Stimulated activated CD4-positive, alpha-beta T cell treated with anti-CD3 and anti-CD28 coated beads, Interleukin-2, amount 100 ng/mL, for 24 hours (primary cell): ENCODE results near the gene ABCF3.
"Not testable (repeated sequence)": the region's sequence is repeated elsewhere in the genome, so short reads cannot be mapped to it uniquely, and the experiment has no call there.

Experiments used
- DNase-seq, 2 donors: peaks; one replicate each; pipeline ENCODE4 v3.0.0-alpha.2; 2020

The ABCF3 gene, protein sequence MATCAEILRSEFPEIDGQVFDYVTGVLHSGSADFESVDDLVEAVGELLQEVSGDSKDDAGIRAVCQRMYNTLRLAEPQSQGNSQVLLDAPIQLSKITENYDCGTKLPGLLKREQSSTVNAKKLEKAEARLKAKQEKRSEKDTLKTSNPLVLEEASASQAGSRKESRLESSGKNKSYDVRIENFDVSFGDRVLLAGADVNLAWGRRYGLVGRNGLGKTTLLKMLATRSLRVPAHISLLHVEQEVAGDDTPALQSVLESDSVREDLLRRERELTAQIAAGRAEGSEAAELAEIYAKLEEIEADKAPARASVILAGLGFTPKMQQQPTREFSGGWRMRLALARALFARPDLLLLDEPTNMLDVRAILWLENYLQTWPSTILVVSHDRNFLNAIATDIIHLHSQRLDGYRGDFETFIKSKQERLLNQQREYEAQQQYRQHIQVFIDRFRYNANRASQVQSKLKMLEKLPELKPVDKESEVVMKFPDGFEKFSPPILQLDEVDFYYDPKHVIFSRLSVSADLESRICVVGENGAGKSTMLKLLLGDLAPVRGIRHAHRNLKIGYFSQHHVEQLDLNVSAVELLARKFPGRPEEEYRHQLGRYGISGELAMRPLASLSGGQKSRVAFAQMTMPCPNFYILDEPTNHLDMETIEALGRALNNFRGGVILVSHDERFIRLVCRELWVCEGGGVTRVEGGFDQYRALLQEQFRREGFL

DNA sequence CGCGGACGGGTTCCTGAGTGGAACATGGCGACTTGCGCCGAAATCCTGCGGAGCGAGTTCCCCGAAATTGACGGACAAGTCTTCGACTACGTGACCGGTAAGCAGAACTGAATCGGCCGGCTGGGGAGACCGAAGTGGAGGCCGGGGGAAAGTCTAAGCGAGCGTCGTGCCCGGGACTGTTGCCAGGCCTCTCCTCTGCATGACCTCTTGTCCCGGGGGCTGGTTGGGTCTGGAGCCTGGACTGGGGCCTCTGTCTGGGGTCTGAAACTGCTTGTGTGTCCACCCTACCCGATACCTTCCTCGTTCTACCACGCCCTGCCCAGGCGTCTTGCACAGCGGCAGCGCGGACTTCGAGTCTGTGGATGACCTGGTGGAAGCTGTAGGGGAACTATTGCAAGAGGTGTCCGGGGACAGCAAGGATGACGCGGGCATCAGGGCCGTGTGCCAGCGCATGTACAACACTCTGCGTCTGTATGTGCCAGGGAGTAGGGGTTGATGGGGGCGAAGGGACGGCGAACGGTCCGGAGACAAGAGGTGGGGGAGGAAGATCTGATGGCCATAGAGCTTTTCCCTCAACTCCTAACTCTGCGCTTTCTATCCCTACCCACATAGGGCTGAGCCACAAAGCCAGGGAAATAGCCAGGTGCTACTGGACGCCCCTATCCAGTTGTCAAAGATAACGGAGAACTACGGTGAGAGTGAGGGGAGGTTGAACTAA is at the start of gene ABCF3:
Gene ABCF3, plus strand, starts transcription at position 16 of the 718 bp plus-strand sequence. Its CDS starts 9 bp downstream, at position 25.
- no peak for DNase-seq

DNA sequence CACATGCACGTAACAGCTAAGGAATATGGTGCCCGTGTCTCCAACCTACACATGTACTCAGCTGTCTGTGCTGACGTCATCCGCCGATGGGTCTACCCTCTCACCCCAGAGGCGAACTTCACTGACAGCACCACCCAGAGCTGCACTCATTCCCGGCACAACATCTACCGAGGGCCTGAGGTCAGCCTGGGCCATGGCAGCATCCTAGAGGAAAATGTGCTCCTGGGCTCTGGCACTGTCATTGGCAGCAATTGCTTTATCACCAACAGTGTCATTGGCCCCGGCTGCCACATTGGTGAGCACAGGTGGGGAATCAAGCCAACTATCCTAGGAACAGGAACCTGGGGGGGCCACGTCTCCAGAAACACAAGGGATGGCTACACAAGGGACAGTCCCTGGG is 45.6 kb upstream of the ABCF3 start:
- DNase-seq: no peak

DNA sequence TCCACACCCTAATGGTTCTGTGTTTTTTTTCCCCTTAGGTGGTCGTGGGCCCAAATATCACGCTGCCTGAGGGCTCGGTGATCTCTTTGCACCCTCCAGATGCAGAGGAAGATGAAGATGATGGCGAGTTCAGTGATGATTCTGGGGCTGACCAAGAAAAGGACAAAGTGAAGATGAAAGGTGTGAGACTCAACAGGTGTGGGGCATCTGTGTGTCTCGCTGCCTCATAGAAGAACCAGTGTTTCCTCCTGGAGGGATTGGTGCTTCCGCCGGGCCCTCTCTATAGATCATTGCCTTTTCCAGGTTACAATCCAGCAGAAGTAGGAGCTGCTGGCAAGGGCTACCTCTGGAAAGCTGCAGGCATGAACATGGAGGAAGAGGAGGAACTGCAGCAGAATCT is 43.8 kb upstream of the ABCF3 start:
- no peak for DNase-seq

DNA sequence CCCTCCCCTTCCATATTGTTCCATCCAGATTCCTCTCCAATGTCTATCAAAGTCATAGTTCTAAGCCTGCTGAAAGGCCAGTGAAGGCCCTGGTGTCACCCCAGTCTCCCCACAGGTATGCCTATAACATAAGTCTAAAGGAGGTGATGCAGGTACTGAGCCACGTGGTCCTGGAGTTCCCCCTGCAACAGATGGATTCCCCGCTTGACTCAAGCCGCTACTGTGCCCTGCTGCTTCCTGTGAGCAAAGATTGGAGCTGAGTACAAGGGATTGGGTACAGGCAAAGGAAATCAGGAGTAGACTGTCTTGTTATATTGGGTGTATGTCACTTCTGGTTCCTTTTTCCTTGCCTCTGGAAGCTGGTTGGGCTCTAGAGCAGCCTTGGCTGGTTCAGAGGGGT is 42.7 kb upstream of the ABCF3 start:
- no peak for DNase-seq

DNA sequence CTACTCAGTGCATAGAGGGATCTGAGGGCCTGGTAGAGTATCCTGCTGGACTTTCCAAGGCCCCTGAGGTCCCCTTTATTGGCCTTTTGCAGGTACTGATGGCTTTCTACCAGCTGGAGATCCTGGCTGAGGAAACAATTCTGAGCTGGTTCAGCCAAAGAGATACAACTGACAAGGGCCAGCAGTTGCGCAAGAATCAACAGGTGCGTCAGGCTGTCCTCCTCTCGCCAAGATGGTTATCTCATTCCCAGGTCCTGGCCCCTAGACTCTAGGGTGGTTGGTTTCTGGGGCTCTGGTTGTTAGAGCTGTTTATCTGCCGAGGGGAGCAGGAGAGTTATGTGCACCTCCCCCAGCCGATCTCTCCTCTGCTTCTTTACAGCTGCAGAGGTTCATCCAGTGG is 41.5 kb upstream of the ABCF3 start:
- no peak for DNase-seq

DNA sequence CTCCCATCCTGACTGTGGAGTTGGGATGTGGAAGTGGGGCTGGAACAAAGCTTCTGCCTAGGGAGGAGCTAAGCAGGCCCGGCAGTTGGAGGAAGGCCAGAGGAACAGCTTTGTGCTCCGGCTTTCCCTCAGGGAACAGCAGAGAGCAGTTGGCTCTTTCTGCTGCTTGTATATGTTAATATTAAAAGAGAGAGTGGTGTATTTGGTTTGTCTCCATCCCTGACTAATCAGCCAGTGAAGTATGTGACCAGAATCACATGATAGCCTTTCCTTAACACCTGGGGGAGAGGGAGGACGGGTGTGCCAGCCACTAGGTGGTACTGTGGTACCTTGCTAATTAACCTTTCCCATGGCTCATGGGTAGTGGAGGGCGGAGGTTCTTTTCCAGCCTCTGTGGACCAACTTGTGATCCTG is 40.9 kb upstream of the ABCF3 start:
- DNase-seq: peak in 1 of 2 donors; percentile 21

DNA sequence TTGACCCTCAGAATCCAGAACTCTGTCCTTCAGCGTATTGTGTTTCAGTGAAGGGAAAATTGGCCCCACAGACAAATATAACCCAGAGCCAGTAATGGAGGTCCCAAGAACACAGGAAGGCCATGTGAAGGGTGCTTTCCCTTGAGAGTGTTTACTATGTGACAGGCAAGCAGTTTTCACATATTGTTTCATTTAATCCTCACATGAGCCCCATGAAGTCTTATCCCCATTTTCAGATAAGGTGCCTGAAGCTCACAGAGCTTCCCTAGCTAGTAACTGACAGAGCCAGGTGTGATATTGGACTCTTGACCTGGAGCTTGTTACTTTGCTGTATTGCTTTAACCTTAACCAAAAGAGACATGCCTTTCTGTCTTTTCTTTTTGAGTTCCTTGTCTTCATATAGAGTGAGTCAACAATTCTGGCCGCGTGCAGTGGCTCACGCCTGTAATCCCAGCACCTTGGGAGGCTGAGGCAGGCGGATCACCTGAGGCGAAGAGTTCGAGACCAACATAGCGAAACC is 40.2 kb upstream of the ABCF3 start:
- DNase-seq: no peak

DNA sequence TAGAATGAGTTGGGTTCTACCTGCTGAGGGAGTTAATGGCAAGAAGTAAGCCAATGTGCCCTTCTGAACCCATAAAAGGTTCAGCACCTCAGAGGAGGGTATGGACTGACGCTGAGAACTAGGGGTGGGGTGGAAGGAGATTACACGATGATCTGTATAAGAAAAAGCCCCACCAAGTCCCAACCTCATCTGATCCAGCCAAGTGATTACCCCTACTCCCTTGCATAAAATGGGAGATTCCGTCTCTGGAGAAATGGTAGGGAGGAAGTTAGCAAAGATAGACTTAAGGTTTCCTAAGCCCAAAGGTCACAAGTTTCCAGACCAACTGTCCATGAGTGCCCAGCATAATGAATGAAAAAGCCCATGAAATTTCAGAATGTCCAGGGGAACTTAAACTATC is 37.9 kb upstream of the ABCF3 start:
- DNase-seq: no peak

DNA sequence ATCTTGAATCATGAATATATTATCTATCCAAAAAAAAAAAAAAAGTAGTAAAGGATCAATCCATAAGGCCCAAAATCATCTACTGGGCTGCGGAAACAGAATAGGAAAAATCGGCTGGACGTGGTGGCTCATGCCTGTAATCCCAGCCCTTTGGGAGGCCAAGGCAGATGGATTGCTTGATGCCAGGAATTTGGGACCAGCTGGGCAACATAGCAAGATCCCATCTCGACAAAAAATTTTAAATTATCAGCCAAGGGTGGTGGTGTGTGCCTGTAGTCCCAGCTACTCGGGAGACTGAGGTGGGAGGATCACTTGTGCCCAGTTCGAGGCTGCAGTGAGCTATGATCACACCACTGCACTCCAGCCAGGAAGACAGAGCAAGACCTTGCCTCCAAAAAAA is 36.9 kb upstream of the ABCF3 start:
- no peak for DNase-seq

DNA sequence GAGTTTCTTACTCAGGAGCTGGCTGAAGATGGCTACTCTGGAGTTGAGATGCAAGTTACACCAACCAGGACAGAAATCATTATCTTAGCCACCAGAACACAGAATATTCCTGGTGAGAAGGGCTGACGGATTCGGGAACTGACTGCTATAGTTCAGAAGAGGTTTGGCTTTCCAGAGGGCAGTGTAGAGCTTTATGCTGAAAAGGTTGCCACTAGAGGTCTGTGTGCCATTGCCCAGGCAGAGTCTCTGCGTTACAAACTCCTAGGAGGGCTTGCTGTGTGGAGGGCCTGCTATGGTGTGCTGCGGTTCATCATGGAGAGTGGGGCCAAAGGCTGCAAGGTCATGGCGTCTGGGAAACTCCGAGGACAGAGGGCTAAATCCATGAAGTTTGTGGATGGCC is 36.2 kb upstream of the ABCF3 start:
- DNase-seq: not testable (repeated sequence)

DNA sequence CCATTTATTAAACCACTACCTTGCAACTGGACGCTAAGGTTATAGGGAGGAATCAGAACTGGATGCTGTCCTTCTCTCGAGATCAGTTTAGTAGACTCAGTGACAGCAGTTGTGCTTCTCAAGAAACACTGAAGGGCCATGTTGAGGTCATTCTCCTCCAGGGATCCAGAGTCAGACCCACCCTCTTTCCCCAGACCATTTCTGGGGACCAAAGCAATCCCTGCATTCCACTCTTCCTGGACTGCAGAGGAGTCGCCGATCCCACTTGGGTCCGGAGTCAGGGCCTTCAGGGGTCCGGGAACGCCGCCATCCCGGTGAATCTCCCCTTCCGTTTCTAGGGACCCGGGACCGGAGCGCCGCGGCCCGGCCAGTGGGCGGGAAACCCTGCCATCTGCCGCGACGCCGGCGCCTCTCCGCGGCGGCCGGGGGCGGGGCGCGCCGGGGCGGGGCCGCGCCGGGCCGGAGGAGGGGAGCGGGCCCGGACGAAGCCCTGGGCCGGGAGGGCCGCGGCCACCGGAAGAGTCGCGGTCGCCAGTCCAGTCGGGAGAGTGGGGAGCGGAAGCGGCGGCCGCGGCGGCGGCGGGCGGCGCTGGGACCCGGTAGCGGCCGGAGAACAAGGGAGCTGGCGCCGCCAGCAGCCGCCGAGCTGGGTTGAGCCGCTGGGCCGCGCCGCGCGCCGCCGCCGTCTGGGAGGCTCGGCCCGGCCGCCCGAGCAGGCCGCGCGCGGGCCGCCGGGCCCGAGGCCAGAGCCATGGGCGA is 30.9 kb upstream of the ABCF3 start, which contains the start of gene DVL3:
Gene DVL3, plus strand, starts transcription at position 493 of the 759 bp plus-strand sequence. Its CDS starts 259 bp downstream, at position 752.
- peak; percentile 45 to 55 for DNase-seq

DNA sequence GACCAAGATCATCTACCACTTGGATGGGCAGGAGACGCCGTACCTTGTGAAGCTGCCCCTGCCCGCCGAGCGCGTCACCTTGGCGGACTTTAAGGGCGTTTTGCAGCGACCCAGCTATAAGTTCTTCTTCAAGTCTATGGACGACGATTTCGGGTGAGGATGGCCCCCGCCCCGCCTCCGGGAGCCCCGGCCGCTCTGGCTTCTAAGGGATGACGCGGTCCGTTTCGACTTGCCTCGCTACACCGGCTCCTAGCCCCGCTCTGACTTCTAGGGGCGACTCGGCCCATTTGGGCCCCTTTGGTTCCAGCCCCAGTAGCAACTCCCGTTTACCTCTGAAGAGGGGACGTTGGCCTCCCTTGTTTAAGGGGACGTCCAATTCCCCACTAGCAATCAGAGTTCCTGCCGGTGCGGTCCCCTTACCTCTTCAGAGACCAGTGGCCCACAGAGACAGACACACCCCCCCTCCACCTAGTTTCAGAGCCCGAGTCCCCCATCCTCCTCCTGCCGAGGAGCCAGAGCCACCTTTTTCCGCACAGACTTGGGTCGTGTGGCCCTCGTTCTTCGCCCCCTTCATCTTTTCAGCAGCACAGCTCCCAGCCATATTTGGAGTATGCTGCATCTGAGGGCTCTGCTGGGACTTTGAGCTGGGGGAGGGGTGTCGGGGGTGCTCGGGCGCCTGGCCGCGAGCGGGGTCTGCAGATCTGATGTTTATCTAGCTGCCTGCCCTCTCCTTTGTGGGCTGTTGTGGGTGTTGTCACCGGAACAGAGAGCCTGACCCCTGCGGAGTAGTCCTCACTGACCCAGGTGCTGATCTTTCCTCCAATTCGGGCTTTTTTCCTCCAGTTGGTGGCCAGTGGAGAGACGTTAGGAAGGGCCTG is 30.1 kb upstream of the ABCF3 start:
- DNase-seq: peak; percentile 60 to 68

DNA sequence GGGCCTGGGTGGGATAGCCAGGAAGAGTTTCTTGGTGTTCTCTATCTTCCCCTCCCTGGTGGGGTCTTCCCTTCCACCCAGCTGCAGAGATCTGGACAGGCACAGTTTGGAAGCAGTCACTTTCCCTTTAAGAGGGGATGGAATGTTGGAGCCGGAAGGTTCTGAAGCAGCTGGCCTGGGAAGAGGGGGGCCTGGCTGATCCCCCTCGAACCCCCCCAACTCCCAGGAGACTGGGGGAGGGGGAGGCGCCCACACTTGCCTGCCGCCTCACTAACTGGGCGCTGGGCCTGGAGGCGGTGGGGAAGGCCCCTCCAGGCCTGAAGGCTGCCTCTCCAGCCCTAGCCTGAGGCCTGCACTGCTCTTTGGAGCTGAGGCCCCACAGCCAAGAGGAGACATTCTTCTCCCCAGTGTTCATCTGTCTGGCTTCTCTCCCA is 29.5 kb upstream of the ABCF3 start:
- DNase-seq: no peak

DNA sequence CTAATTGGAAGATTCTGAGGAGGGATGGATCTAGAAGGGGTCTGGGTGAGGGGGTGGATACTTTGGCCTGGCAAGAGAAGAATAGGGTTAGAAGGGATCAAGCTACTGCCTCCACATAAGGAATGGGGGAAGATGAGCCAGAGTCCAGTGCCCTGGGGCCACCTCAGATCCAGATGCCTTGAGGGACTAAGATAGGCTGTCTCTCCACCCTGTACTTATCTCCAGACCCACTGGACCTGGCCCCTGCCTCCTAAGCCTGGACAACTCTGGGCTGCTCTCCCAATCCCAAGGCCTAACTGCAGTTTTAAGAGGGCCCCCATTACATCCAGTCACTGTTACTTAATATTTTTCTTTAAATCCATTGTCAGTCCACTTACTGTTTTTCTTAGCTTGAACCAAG is 28.8 kb upstream of the ABCF3 start:
- DNase-seq: no peak

DNA sequence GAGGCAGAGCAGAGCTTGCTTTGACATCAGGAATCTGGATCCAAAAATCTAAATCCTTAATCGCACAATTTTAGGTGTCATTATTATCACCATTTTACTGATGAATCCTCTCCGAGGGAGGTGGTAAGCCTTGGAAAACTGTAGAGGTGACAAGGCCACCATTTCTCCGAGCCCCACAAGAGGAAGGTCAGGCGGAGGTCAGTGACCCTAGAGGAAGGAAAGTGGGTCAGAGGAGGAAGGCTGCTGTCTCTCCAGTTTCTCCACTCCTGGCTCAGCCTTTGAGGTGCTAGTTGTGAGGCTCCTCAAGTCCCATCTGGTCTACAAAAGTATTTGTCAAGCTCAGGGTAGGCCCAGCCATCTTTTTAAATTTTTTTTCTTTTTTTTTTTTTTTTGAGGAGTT is 27.6 kb upstream of the ABCF3 start:
- DNase-seq: no peak

DNA sequence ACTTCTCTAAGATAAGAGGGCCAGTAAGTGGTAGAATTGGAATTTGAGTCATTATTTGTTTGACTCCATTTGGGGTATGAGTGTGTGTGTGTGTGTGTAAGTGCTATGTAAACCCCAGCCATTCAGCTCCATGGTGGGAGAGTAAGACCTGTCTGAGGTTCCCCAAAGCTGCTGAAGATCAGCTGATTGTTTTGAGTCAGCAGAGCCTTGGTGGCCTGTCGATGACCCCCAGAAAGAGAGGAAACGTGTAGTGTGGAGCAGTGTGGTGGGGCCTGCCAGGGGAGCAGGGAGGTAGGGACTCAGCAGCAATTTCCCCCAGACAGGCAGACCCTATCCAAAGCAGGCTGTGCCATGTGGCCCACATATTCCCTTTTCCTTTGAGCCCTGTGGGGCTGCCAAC is 25.5 kb upstream of the ABCF3 start:
- DNase-seq: no peak

DNA sequence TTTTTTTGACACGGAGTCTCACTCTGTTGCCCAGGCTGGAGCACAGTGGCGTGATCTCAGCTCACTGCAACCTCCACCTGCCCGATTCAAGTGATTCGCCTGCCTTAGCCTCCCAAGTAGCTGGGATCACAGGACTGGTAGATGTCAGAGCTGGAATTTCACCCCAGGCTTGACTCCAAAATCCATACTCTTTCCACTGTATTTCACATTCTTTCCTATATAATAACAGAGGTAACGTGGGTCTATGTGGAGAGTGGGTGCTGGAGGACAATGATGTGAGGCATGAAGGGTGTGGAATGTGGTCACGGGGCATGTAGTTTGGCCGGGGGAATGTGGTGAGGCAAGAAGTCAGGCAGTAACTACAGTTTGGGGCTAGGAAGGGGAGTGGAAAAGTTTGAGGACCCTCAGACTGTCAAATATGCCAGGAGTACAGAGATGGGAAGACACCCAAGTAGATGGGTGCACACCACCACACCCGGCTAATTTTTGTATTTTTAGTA is 23.4 kb upstream of the ABCF3 start:
- DNase-seq: not testable (repeated sequence)

DNA sequence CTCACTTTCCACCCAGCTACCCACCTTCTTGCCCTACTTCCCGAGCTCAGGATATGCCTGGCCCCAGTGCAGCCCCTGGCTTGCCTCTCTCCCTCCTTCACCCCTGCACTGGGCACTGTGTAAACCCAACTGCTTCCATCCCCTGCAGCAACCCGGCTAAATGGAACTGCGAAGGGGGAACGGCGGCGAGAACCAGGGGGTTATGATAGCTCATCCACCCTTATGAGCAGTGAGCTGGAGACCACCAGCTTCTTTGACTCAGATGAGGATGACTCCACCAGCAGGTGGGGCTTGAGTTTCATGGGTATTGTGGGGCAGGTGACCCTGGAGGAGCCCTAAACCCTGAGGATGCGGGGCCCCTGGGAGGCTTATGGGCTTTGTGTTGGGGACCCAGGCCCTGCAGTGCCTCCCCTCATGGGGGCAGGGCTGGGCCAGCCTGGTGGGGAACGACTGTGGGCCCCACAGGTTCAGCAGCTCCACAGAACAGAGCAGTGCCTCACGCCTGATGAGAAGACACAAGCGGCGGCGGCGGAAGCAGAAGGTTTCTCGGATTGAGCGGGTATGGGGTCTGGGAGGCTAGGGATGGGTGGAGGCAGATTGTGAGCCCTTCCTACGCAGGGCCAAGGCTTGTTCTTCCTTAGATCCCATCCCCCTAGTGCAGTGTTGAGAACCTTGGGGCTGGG is 21.2 kb upstream of the ABCF3 start:
- no peak for DNase-seq

DNA sequence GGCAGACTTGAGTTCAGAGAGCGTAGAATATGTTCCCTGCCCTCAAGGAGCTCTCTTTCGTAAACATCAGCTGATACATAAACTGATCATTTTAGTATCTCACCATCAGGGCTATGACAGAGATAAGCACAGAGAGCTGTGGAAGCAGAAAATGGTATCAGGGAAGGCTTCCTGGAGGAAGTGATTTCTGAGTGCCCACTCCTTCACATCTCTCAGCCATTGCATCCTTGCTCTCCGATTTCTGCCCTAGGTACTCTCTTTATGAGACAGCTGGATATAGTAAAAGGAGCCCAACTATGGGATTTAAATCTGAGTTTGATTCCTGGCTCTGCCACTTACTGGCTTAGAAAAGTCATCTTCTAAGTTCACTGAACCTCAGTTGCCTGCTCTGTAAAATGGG is 20.5 kb upstream of the ABCF3 start:
- no peak for DNase-seq

DNA sequence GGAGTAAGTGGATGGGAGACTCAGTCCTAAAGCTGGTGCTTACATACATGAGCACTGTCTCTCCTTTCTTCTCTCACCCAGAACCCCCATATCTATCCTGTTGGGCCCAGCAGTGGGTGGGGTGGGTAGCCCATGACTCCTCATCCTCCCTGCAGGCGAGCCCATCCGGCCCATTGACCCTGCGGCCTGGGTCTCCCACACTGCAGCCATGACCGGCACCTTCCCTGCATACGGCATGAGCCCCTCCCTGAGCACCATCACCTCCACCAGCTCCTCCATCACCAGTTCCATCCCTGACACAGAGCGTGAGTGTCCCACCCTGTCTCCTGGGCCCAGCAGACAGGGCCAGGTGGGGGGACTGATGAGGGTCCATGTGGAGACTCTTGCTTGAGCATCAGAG is 19.3 kb upstream of the ABCF3 start:
- no peak for DNase-seq

DNA sequence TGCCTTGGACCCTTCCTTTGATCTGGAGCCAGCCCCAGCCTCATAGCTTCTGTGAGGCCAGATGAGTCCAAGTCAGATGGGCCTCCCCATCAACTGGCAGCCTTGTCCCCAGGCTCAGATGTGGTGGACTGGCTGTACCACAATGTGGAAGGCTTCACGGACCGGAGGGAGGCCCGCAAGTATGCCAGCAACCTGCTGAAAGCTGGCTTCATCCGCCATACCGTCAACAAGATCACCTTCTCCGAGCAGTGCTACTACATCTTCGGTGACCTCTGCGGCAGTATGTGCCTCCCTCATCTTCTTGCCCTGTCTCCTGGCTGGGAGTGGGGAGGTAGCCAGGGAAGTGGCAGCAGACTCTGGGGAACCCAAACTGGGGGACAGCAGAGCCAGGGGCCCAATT is 18.2 kb upstream of the ABCF3 start:
- no peak for DNase-seq
